H1 (cell line): ENCODE data around the gene SLC35F3.

Experiments used
- BACH1 ChIP-seq: IDR thresholded peaks from 2 replicates; pipeline ENCODE4 v1.6.1; 2012; ENCODE audit warnings: low read length, improper control_type of control experiment
- EZH2 ChIP-seq: fragments of 200-600 bp; sonication (generic); IDR thresholded peaks from 2 replicates; pipeline ENCODE4 v1.7.1; 2012; ENCODE audit warnings: low read depth, mild to moderate bottlenecking, moderate library complexity, low read length, inconsistent platforms; ENCODE audit not compliant: severe bottlenecking
- GTF2F1 ChIP-seq: IDR thresholded peaks from 2 replicates; pipeline ENCODE4 v1.6.1; 2012; ENCODE audit warnings: low read depth, low read length, improper control_type of control experiment, borderline replicate concordance
- NANOG ChIP-seq: IDR thresholded peaks from 2 replicates; pipeline ENCODE4 v1.6.1; 2011; ENCODE audit warnings: low read length, low read depth, mild to moderate bottlenecking, inconsistent platforms; ENCODE audit not compliant: insufficient read depth, poor library complexity, severe bottlenecking
- POLR2A ChIP-seq, 2 experiments: IDR thresholded peaks; 1 replicate in 1 of 2; 2 replicates in 1 of 2; pipeline ENCODE4 v1.6.1; 2011; ENCODE audit warnings: low read depth in 2 of 2, low read length in 2 of 2, mild to moderate bottlenecking in 2 of 2; ENCODE audit errors: control extremely low read depth in 1 of 2
- POLR2AphosphoS5 ChIP-seq: IDR thresholded peaks from 2 replicates; pipeline ENCODE4 v1.6.1; 2011; ENCODE audit warnings: low read depth, low read length
- RFX5 ChIP-seq: IDR thresholded peaks from 2 replicates; pipeline ENCODE4 v1.6.1; 2011; ENCODE audit warnings: low read depth, low read length, improper control_type of control experiment, borderline replicate concordance
- RXRA ChIP-seq: IDR thresholded peaks from 2 replicates; pipeline ENCODE4 v1.6.1; 2011; ENCODE audit warnings: low read depth, mild to moderate bottlenecking, low read length, moderate library complexity; ENCODE audit not compliant: insufficient read depth
- SRF ChIP-seq: IDR thresholded peaks from 2 replicates; pipeline ENCODE4 v1.6.1; 2011; ENCODE audit warnings: mild to moderate bottlenecking, low read depth, low read length, moderate library complexity
- TEAD4 ChIP-seq: IDR thresholded peaks from 2 replicates; pipeline ENCODE4 v1.6.1; 2012; ENCODE audit warnings: low read depth, low read length, inconsistent platforms, mixed read lengths
- USF2 ChIP-seq: IDR thresholded peaks from 2 replicates; pipeline ENCODE4 v1.6.1; 2011; ENCODE audit warnings: low read length, improper control_type of control experiment
- TF ChIP-seq, protein P1 (sequence below), 3 experiments: IDR thresholded peaks; 1 replicate in 2 of 3; 2 replicates in 1 of 3; pipeline versions ENCODE4 v1.5.1 to v1.6.1; 2011; ENCODE audit warnings: low read length in 3 of 3, mild to moderate bottlenecking in 3 of 3, inconsistent platforms in 2 of 3, low read depth in 1 of 3, moderate library complexity in 1 of 3; ENCODE audit not compliant: insufficient read depth in 1 of 3; ENCODE audit errors: control extremely low read depth in 1 of 3

DNA sequence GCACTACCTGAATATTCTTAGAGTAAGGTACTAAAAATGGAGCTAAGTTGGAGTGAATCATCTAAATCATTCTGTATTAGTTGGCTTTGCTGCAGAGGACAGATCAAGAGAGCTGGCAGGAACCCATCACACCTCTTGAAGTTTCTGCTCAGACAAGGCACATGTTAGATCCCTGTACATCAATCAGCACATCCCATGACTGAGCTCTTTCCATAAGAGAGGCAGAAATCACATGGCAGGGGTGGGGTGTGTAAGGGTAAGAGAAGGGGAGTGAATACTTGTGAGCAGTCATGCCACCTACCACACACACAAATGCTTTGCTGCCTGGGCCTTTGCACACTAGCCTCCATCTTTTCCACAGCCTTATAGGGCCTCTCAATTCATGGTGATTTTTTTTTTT lies 214.4 kb downstream of the SLC35F3 start:
- TF ChIP-seq BACH1 (no peak), EZH2 (no peak), NANOG (no peak), SRF (no peak), GTF2F1 (no peak), POLR2AphosphoS5 (no peak), POLR2A (IDR thresholded peaks at IDR 0.05; ENCODE audit: control extremely low read depth in 1 of 2, low read depth in 2 of 2, low read length in 2 of 2) (no peak), RFX5 (no peak), RXRA (no peak), TEAD4 (no peak), USF2 (no peak)
- TF ChIP-seq, protein P1, sequence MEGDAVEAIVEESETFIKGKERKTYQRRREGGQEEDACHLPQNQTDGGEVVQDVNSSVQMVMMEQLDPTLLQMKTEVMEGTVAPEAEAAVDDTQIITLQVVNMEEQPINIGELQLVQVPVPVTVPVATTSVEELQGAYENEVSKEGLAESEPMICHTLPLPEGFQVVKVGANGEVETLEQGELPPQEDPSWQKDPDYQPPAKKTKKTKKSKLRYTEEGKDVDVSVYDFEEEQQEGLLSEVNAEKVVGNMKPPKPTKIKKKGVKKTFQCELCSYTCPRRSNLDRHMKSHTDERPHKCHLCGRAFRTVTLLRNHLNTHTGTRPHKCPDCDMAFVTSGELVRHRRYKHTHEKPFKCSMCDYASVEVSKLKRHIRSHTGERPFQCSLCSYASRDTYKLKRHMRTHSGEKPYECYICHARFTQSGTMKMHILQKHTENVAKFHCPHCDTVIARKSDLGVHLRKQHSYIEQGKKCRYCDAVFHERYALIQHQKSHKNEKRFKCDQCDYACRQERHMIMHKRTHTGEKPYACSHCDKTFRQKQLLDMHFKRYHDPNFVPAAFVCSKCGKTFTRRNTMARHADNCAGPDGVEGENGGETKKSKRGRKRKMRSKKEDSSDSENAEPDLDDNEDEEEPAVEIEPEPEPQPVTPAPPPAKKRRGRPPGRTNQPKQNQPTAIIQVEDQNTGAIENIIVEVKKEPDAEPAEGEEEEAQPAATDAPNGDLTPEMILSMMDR (IDR thresholded peaks at IDR 0.05; ENCODE audit: control extremely low read depth in 1 of 3, insufficient read depth in 1 of 3, low read depth in 1 of 3, low read length in 3 of 3), result no peak
